GM12878 (cell line): ENCODE measurements around the gene RASL12. TPM values are rescaled to one million over a fixed set of nuclear protein-coding genes. Genes with fewer than 3 reads are reported as not detected.

Experiments
- ATAC-seq: fragments of 200-7000 bp; cut with Tn5 transposase; 3 replicates; pipeline ENCODE4 v1.9.1; 2020; ENCODE audit warnings: mild to moderate bottlenecking, moderate library complexity
- BruUV-seq: library from RNA; stranded (reverse); fragments of 400-500 nt; replicated peaks from 2 replicates; lab custom pipeline; 2021; lab: Mats Ljungman, UMichigan
- CTCF ChIA-PET: fragments of 300-600 bp; sonication (Branson Sonifier 250); formaldehyde crosslinking; extraction: SDS; loops from one replicate; lab custom pipeline; 2021; ENCODE audit warnings: inconsistent platforms; lab: Yijun Ruan, JAX
- POLR2A ChIA-PET: fragments of 350-600 bp; formaldehyde crosslinking; extraction: SDS; loops from one replicate; lab custom pipeline; 2021; ENCODE audit warnings: inconsistent platforms; lab: Charles Lee
- RAD21 ChIA-PET: fragments of 300-600 bp; sonication (Branson Sonifier 250); formaldehyde crosslinking; loops from one replicate; lab custom pipeline; 2023; ENCODE audit warnings: antibody characterized with exemption; ENCODE audit not compliant: unreplicated experiment; lab: Charles Lee
- SMC1A ChIA-PET: fragments of 300-600 bp; sonication (Branson Sonifier 250); formaldehyde crosslinking; loops from one replicate; lab custom pipeline; 2023; ENCODE audit not compliant: unreplicated experiment, uncharacterized antibody; lab: Charles Lee
- DNase-seq: peaks from one replicate; pipeline ENCODE4 v3.0.0-alpha.2; 2011; ENCODE audit warnings: low read depth, low spot score
- FAIRE-seq: peaks from 3 replicates; lab custom pipeline; 2011; peaks lifted over from hg19 to GRCh38; lab: Jason Lieb, UNC
- H2AFZ ChIP-seq: 2 replicates; pipeline ENCODE4 v1.6.0; 2011; ENCODE audit warnings: low read depth, low read length, control low read depth; ENCODE audit not compliant: control insufficient read depth
- H3K27ac ChIP-seq: 2 replicates; pipeline ENCODE4 v1.5.1; 2011; ENCODE audit warnings: control low read depth; ENCODE audit not compliant: control insufficient read depth, insufficient read depth
- H3K27me3 ChIP-seq, 2 experiments: replicated peaks in 1 of 2; 2 replicates each; pipeline versions ENCODE4 v1.6.0 to v1.6.1; 2011; ENCODE audit warnings: low read length in 1 of 2; ENCODE audit not compliant: control insufficient read depth in 2 of 2, insufficient read depth in 2 of 2
- H3K36me3 ChIP-seq, 2 experiments: 2 replicates each; pipeline ENCODE4 v1.5.1; 2011; ENCODE audit warnings: low read length in 1 of 2; ENCODE audit not compliant: control insufficient read depth in 2 of 2, insufficient read depth in 2 of 2
- H3K4me1 ChIP-seq: 2 replicates; pipeline ENCODE4 v1.6.1; 2011; ENCODE audit warnings: mild to moderate bottlenecking, low read length, moderate library complexity, mixed read lengths; ENCODE audit not compliant: control insufficient read depth, insufficient read depth
- H3K4me2 ChIP-seq: 2 replicates; pipeline ENCODE4 v1.6.0; 2011; ENCODE audit warnings: control low read depth; ENCODE audit not compliant: control insufficient read depth, insufficient read depth
- H3K4me3 ChIP-seq: fragments of 200-600 bp; sonication (generic); 2 replicates; pipeline ENCODE4 v1.5.1; 2016
- H3K79me2 ChIP-seq: 2 replicates; pipeline ENCODE4 v1.6.0; 2011; ENCODE audit warnings: low read length; ENCODE audit not compliant: control insufficient read depth, insufficient read depth
- H3K9ac ChIP-seq: 2 replicates; pipeline ENCODE4 v1.8.0; 2011; ENCODE audit warnings: low read length, control low read depth, mixed read lengths; ENCODE audit not compliant: control insufficient read depth, insufficient read depth
- H3K9me3 ChIP-seq: replicated peaks from 3 replicates; pipeline ENCODE4 v1.5.1; 2011; ENCODE audit warnings: mild to moderate bottlenecking, low read length; ENCODE audit not compliant: control insufficient read depth, insufficient read depth
- H4K20me1 ChIP-seq: 2 replicates; pipeline ENCODE4 v1.6.0; 2011; ENCODE audit not compliant: control insufficient read depth, insufficient read depth
- BACH1 ChIP-seq: fragments of 450-650 bp; IDR thresholded peaks from 2 replicates; pipeline ENCODE4 v1.6.1; 2017; ENCODE audit warnings: mild to moderate bottlenecking, borderline replicate concordance
- CHD2 ChIP-seq: IDR thresholded peaks from 2 replicates; pipeline ENCODE4 v1.6.1; 2011; ENCODE audit warnings: low read depth, low read length, improper control_type of control experiment, borderline replicate concordance
- HCFC1 ChIP-seq: fragments of 150-350 bp; IDR thresholded peaks from 2 replicates; pipeline ENCODE4 v1.6.1; 2014; ENCODE audit warnings: low read length
- HDAC6 ChIP-seq: fragments of 200-600 bp; sonication (generic); IDR thresholded peaks from one replicate; pipeline ENCODE4 v1.8.0; 2017; ENCODE audit warnings: antibody characterized with exemption; ENCODE audit not compliant: unreplicated experiment
- KAT2A ChIP-seq: conservative IDR thresholded peaks from 2 replicates; pipeline ENCODE4 v1.6.1; 2011; ENCODE audit warnings: low read depth, low read length; ENCODE audit not compliant: control insufficient read depth
- MEF2A ChIP-seq: IDR thresholded peaks from 2 replicates; pipeline ENCODE4 v1.6.1; 2011; ENCODE audit warnings: low read depth, mild to moderate bottlenecking, low read length, moderate library complexity; ENCODE audit not compliant: insufficient read depth
- MTA2 ChIP-seq: fragments of 450-650 bp; IDR thresholded peaks from 2 replicates; pipeline ENCODE4 v1.6.1; 2016; ENCODE audit warnings: low read depth, mild to moderate bottlenecking, moderate library complexity
- NR2F1 ChIP-seq: fragments of 450-650 bp; conservative IDR thresholded peaks from 2 replicates; pipeline ENCODE4 v1.6.1; 2017; ENCODE audit warnings: mild to moderate bottlenecking
- RUNX3 ChIP-seq: IDR thresholded peaks from 2 replicates; pipeline ENCODE4 v1.6.1; 2012; ENCODE audit warnings: low read length, inconsistent platforms
- SMAD1 ChIP-seq: fragments of 450-650 bp; IDR thresholded peaks from 2 replicates; pipeline ENCODE4 v1.6.1; 2018; ENCODE audit warnings: mild to moderate bottlenecking, low read depth; ENCODE audit not compliant: partially characterized antibody
- YBX1 ChIP-seq: fragments of 450-650 bp; IDR thresholded peaks from 2 replicates; pipeline ENCODE4 v1.6.1; 2016; ENCODE audit warnings: antibody characterized with exemption
- YY1 ChIP-seq: IDR thresholded peaks from 2 replicates; pipeline ENCODE4 v1.6.1; 2011; ENCODE audit warnings: low read depth, mild to moderate bottlenecking, low read length
- ZNF384 ChIP-seq: IDR thresholded peaks from 2 replicates; pipeline ENCODE4 v1.6.1; 2012; ENCODE audit warnings: low read depth, mild to moderate bottlenecking, low read length, improper control_type of control experiment, borderline replicate concordance
- WGBS: methylation state at CpG from one replicate; pipeline ENCODE4 v1.1.6; 2016; ENCODE audit warnings: low lambda C conversion rate; ENCODE audit not compliant: insufficient replicate concordance, insufficient coverage; ENCODE audit errors: missing lambda C conversion rate; 5-methylcytosine and 5-hydroxymethylcytosine counted together
- in situ Hi-C: fragments of 300-500 bp; cut with MboI; formaldehyde crosslinking; loops from 9 replicates; pipeline ENCODE4 v1.14.3; 2018; ENCODE audit warnings: mixed read lengths
- intact Hi-C: fragments of 100-400 bp; cut with micrococcal nuclease; formaldehyde crosslinking; loops from one replicate; pipeline ENCODE4 v1.14.2; 2022; ENCODE audit not compliant: unreplicated experiment
- polyA plus RNA-seq, 11 experiments: library from polyadenylated mRNA; depleted of rRNA in 4 of 11; unstranded in 6 of 11; stranded (reverse) in 5 of 11; fragments of >200 nt; fragmentation: Nextera tagmentation in 4 of 11; fragmentation: Illumina TruSeq in 1 of 11; extraction: Ambion mirVana in 4 of 11; extraction: Trizol in 1 of 11; gene quantifications; 1 replicate in 1 of 11; 2 replicates in 10 of 11; pipeline versions ENCODE4 v1.2.1 to v1.2.3, GENCODE V29; 2011 to 2016; ENCODE audit warnings: inconsistent platforms in 2 of 11, missing spikeins in 2 of 11, low read depth in 1 of 11
- total RNA-seq, 4 experiments: library from RNA; depleted of rRNA in 3 of 4; stranded (reverse); fragments of >200 nt in 3 of 4; fragmentation: Illumina TruSeq in 1 of 4; extraction: Trizol in 1 of 4; gene quantifications; 2 replicates each; pipeline versions ENCODE4 v1.2.1 to v1.2.3, GENCODE V29; 2013 to 2021
- TF ChIP-seq, protein P1 (sequence below): fragments of 450-650 bp; IDR thresholded peaks from 2 replicates; pipeline ENCODE4 v1.6.1; 2017; ENCODE audit warnings: mild to moderate bottlenecking
- TF ChIP-seq, protein P2 (sequence below): fragments of 450-650 bp; conservative IDR thresholded peaks from 2 replicates; pipeline ENCODE4 v1.6.1; 2017; ENCODE audit warnings: mild to moderate bottlenecking, moderate library complexity

The RASL12 gene
- total and polyA plus RNA-seq, 10 of the 15 experiments (the other 5 are each of a cell fraction or from before 2014, with no cell fraction given): 0.06 to 0.10 TPM; not detected in 8

DNA sequence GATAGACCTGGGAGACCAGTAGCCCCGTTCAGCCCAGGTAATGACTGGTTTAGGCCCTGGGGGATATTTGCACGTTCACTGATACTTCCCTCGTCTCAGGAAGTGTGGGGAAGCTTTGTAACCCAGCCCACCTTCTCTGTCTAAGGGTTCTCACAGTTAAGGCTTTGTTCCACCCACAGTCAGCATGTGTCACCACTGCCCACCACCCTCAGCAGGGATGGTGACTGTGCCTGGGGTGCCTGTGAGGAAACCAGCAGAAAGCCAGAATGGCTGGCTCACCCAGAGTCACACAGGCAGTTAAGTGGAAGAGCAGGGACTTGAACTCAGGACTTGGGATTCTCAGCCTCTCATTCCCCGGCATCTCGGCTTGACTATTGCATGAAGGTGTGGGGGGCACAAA lies 14.0 kb upstream of the RASL12 start:
- TF ChIP-seq, protein P1, sequence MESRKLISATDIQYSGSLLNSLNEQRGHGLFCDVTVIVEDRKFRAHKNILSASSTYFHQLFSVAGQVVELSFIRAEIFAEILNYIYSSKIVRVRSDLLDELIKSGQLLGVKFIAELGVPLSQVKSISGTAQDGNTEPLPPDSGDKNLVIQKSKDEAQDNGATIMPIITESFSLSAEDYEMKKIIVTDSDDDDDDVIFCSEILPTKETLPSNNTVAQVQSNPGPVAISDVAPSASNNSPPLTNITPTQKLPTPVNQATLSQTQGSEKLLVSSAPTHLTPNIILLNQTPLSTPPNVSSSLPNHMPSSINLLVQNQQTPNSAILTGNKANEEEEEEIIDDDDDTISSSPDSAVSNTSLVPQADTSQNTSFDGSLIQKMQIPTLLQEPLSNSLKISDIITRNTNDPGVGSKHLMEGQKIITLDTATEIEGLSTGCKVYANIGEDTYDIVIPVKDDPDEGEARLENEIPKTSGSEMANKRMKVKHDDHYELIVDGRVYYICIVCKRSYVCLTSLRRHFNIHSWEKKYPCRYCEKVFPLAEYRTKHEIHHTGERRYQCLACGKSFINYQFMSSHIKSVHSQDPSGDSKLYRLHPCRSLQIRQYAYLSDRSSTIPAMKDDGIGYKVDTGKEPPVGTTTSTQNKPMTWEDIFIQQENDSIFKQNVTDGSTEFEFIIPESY: no peak
- TF ChIP-seq BACH1 (no peak), YBX1 (no peak), KAT2A (no peak), YY1 (no peak), MEF2A (no peak), HCFC1 (no peak), NR2F1 (no peak), MTA2 (no peak), RUNX3 (no peak), CHD2 (no peak), ZNF384 (no peak), SMAD1 (no peak), HDAC6 (no peak)
- TF ChIP-seq, protein P2, sequence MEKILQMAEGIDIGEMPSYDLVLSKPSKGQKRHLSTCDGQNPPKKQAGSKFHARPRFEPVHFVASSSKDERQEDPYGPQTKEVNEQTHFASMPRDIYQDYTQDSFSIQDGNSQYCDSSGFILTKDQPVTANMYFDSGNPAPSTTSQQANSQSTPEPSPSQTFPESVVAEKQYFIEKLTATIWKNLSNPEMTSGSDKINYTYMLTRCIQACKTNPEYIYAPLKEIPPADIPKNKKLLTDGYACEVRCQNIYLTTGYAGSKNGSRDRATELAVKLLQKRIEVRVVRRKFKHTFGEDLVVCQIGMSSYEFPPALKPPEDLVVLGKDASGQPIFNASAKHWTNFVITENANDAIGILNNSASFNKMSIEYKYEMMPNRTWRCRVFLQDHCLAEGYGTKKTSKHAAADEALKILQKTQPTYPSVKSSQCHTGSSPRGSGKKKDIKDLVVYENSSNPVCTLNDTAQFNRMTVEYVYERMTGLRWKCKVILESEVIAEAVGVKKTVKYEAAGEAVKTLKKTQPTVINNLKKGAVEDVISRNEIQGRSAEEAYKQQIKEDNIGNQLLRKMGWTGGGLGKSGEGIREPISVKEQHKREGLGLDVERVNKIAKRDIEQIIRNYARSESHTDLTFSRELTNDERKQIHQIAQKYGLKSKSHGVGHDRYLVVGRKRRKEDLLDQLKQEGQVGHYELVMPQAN: no peak
- Histone ChIP-seq H3K27me3 (peaks cover 0 to 6% of the 10 kb centered on the region in 2 experiments; a peak in 1 of 4 replicates), H3K4me2 (no peak overlapping the region), H3K9ac (no peak overlapping the region), H3K36me3 (no peaks in the 10 kb centered on the region), H3K9me3 (no peaks in the 10 kb centered on the region), H3K4me3 (no peak overlapping the region), H2AFZ (no peak overlapping the region), H3K4me1 (no peaks in the 10 kb centered on the region), H3K79me2 (no peaks in the 10 kb centered on the region), H4K20me1 (peaks cover 3% of the 10 kb centered on the region; the same call in 1 of the 2 replicates), H3K27ac (no peak overlapping the region)
- ATAC-seq (no peak), DNase-seq (no peak), FAIRE-seq (no peak)
- ChIA-PET RAD21 (no interaction called here), SMC1A (interaction anchor here (1.4 kb wide), 1 partner anchor 17 kb away, joined by 3 read pairs; no protein-coding TSS in a partner anchor), POLR2A (no interaction called here), CTCF (interaction anchor here (0.6 kb wide), 1 partner anchor 216 kb away, joined by 3 read pairs; no protein-coding TSS in a partner anchor)
- BruUV-seq: no TSS peak
- intact Hi-C loops (loop anchor here (10.0 kb wide), 1 partner anchor 347 kb away; no protein-coding TSS in a partner anchor), in situ Hi-C loops (no loop called here)
- WGBS: 25% methylated on average over 5 of the region's 5 CpGs
